ENCODE results near the gene BTF3. TPM values are rescaled to one million over a fixed set of nuclear protein-coding genes. Genes with fewer than 3 reads are reported as not detected.

BTF3 gene
- total RNA-seq, 1 donor from 2014 or later: 445 TPM

GRCh38 chr5:73522989-73523388, 24.7 kb downstream of the BTF3 start:
- DNase-seq (ENCODE audit: low spot score): no peak

- no peak for DNase-seq (ENCODE audit: low spot score)
These were observed 25.6 kb downstream of the BTF3 start for GRCh38 chr5:73523861-73524260.

- no peak for DNase-seq (ENCODE audit: low spot score)
These were observed 27.5 kb downstream of the BTF3 start for GRCh38 chr5:73525606-73526203.

GRCh38 chr5:73528248-73528647, 30.0 kb downstream of the BTF3 start:
- DNase-seq (ENCODE audit: low spot score): no peak

- DNase-seq (ENCODE audit: low spot score): no peak
These were observed 30.8 kb downstream of the BTF3 start for GRCh38 chr5:73529081-73529480.

GRCh38 chr5:73531356-73531755, 33.1 kb downstream of the BTF3 start:
- no peak for DNase-seq (ENCODE audit: low spot score)

- DNase-seq (ENCODE audit: low spot score): no peak
These were observed 34.0 kb downstream of the BTF3 start for GRCh38 chr5:73532195-73532594.

GRCh38 chr5:73534011-73534644, 35.9 kb downstream of the BTF3 start:
- DNase-seq (ENCODE audit: low spot score): no peak

- no peak for DNase-seq (ENCODE audit: low spot score)
These were observed 36.7 kb downstream of the BTF3 start for GRCh38 chr5:73534971-73535370.

- no peak for DNase-seq (ENCODE audit: low spot score)
These were observed 41.5 kb downstream of the BTF3 start for GRCh38 chr5:73539730-73540129.

GRCh38 chr5:73540192-73540591, 42.0 kb downstream of the BTF3 start:
- no peak for DNase-seq (ENCODE audit: low spot score)

GRCh38 chr5:73542020-73542419, 43.8 kb downstream of the BTF3 start:
- no peak for DNase-seq (ENCODE audit: low spot score)

GRCh38 chr5:73544429-73545402, 46.5 kb downstream of the BTF3 start:
- DNase-seq (ENCODE audit: low spot score): no peak

- DNase-seq (ENCODE audit: low spot score): no peak
These were observed 47.1 kb downstream of the BTF3 start for GRCh38 chr5:73545403-73545779.

- DNase-seq (ENCODE audit: low spot score): no peak
These were observed 51.8 kb downstream of the BTF3 start for GRCh38 chr5:73550016-73550415.

GRCh38 chr5:73552642-73553041, 54.4 kb downstream of the BTF3 start:
- DNase-seq (ENCODE audit: low spot score): no peak

Other genes starting within 250 kb of the BTF3 start
- gene FOXD1, start 49.7 kb upstream of the BTF3 start, total RNA-seq: 0.32 TPM
- 8.7 TPM for gene ANKRA2, start 67.2 kb downstream of the BTF3 start, total RNA-seq
- gene UTP15, start 67.3 kb downstream of the BTF3 start, total RNA-seq: 19.5 TPM
- 9.4 TPM for gene ARHGEF28, start 127.8 kb downstream of the BTF3 start, total RNA-seq